HG02885 (cell line): ENCODE measurements around the gene CCDC192.

Experiments used
- ATAC-seq: cut with Tn5 transposase; IDR thresholded peaks from one replicate; pipeline ENCODE4 v1.9.1; 2021; ENCODE audit warnings: mild to moderate bottlenecking; ENCODE audit not compliant: unreplicated experiment, poor library complexity

The CCDC192 gene

GRCh38 chr5:127804886-127805426 lies 101.8 kb downstream of the CCDC192 start:
- no peak for ATAC-seq

GRCh38 chr5:127805448-127805847 lies 102.3 kb downstream of the CCDC192 start:
- no peak for ATAC-seq

- ATAC-seq: no peak
These were observed 103.6 kb downstream of the CCDC192 start for GRCh38 chr5:127806776-127807175.

GRCh38 chr5:127809533-127809932 lies 106.3 kb downstream of the CCDC192 start:
- ATAC-seq: no peak

- ATAC-seq: no peak
These were observed 106.8 kb downstream of the CCDC192 start for GRCh38 chr5:127810017-127810416.

GRCh38 chr5:127810707-127811490 lies 107.7 kb downstream of the CCDC192 start:
- no peak for ATAC-seq

- ATAC-seq: no peak
These were observed 109.4 kb downstream of the CCDC192 start for GRCh38 chr5:127812570-127812969.

- ATAC-seq: no peak
These were observed 110.7 kb downstream of the CCDC192 start for GRCh38 chr5:127813633-127814587.

GRCh38 chr5:127814588-127814973 lies 111.4 kb downstream of the CCDC192 start:
- ATAC-seq: no peak

- no peak for ATAC-seq
These were observed 117.8 kb downstream of the CCDC192 start for GRCh38 chr5:127820910-127821553.

GRCh38 chr5:127821896-127822295 lies 118.7 kb downstream of the CCDC192 start:
- ATAC-seq: no peak

GRCh38 chr5:127824126-127824525 lies 120.9 kb downstream of the CCDC192 start:
- ATAC-seq: no peak

- no peak for ATAC-seq
These were observed 122.8 kb downstream of the CCDC192 start for GRCh38 chr5:127826011-127826410.

- no peak for ATAC-seq
These were observed 124.3 kb downstream of the CCDC192 start for GRCh38 chr5:127827451-127827850.

GRCh38 chr5:127830157-127830556 lies 127.0 kb downstream of the CCDC192 start:
- ATAC-seq: no peak

- no peak for ATAC-seq
These were observed 127.8 kb downstream of the CCDC192 start for GRCh38 chr5:127830829-127831598.

GRCh38 chr5:127832067-127832466 lies 128.9 kb downstream of the CCDC192 start:
- no peak for ATAC-seq

GRCh38 chr5:127834094-127834531 lies 130.9 kb downstream of the CCDC192 start:
- ATAC-seq: no peak

- ATAC-seq: no peak
These were observed 131.4 kb downstream of the CCDC192 start for GRCh38 chr5:127834554-127834953.

- ATAC-seq: no peak
These were observed 135.5 kb downstream of the CCDC192 start for GRCh38 chr5:127838661-127839060.
